SH-SY5Y (cell line): ENCODE results near the gene GRIK1.

Experiments
- GATA2 ChIP-seq: IDR thresholded peaks from 2 replicates; pipeline ENCODE4 v1.6.1; 2011; ENCODE audit warnings: mild to moderate bottlenecking, low read depth, low read length
- GATA3 ChIP-seq: IDR thresholded peaks from 2 replicates; pipeline ENCODE4 v1.6.1; 2011; ENCODE audit warnings: low read depth, mild to moderate bottlenecking, low read length, moderate library complexity

DNA sequence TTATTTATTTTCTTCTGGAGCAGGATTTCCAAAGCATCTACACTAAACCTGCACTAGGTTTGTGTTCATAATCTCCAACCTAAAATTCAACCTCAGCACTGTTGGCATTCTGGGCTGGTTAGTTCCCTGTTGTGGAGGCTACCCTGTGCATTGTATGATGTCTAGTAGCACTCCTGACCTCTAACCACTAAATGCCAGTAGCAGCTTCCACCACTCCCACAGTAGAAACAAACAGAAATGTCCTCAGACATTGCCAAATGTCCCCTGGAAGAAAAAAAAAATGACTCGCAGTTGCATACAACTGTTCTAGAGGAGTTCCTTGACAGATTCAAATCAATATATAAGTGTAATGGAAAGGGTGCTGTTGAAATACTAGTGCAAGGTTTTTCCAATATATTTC lies 18.9 kb downstream of the GRIK1 start:
- TF ChIP-seq GATA2: no peak
- no peak for TF ChIP-seq GATA3
